Stimulated activated CD4-positive, alpha-beta T cell treated with anti-CD3 and anti-CD28 coated beads, Interleukin-2, amount 100 ng/mL, for 48 hours (primary cell): ENCODE results near the gene ADAMTS12.
A peak's percentile ranks its signal among the peaks of the same experiment; 100 is the strongest.

Source experiments
- DNase-seq, 2 donors: peaks; one replicate each; pipeline ENCODE4 v3.0.0-alpha.2; 2020

The ADAMTS12 gene

DNA sequence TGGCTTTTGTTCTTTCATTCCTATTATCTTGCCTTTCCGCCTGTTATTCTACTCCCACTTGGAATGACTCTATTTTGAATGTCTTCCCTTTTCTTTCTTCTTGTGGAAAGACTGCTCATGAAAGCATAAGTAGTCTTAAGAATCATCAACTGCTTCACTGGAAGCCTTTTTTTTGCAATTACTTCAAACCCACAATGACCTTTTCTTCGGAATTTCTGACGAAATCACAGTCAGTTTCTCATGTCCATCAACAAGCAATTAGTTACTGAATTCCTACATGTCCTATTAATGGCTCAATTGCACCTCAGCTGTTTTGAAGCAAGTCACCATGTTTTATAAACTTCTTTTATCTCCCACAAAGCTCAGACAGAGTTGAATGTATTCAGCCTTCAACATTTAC, 254.8 kb downstream of the ADAMTS12 start:
- no peak for DNase-seq

DNA sequence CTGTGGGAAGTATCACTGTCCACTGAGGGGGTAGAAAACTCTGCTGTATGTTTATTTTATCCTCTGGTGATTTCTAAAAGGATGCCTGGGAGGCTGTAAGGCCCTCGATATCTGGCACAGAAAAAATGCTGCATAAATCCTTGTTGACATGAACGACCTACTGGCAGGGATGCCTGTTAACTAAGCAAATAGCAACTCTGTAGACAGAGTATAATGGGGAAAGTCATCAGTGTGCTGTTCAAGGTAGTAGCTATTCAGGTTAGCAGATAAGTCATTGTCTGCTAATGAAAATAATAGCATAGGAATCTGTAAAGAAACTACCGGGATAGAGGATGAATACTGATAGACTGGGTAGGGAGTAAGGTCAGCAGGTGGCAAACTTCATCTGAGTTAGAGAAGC, 256.2 kb downstream of the ADAMTS12 start:
- DNase-seq = no peak

DNA sequence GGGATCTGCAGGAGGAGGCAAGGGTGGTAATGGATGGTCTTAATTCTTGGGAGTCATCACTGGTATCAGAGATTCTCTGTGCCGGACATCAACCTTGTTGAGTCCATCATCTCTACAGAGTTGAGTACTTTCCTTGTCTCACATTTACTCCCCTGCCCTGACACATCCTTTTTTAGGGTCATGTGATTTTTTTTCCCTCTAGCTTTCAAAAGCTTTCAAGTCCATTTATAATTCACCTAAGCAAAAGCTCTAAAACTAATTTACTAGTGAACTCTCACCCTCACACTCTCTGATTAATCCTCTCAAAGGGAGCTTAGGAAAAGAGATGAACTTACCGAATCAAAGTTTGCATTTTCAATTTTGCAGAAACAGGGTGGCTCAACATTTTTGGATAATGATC, 258.1 kb downstream of the ADAMTS12 start:
- no peak for DNase-seq

DNA sequence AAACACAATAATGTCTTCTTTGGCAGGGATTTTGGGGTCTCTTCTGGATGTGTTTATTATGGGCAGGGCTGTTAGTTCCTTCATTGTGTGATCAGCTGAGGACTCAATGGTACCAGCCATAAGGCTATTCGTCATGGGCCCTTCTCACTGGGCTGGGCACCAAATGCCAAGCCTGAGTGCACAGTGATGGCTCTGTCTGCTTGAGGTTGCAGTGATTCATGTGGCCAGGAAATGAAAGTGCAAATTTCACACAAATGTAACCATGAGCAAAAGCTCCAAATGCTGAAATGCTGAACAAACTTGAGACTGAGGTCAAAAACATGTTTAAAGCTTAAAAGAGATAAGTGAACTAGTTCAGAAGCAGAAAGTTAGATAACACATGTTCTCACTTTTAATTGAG, 260.0 kb downstream of the ADAMTS12 start:
- DNase-seq = no peak

DNA sequence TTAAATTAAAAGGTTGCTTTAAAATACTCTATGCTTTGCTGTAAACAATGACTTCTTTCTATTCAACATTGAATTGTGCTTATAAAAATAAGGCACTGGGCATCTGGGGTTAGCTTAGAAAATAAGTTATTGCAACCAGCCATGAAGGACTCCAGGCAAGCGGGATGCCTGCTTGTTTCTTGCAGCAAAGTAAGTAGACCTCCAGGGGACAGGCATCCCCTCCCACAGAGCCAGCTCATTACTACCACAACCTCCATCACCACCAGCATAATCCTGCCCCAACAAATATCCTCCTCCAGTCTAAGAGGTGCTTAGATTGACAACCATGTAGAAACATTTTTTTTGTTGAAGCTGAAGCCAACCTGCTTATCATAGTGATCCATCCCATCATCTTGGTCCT, 260.7 kb downstream of the ADAMTS12 start:
- no peak for DNase-seq

DNA sequence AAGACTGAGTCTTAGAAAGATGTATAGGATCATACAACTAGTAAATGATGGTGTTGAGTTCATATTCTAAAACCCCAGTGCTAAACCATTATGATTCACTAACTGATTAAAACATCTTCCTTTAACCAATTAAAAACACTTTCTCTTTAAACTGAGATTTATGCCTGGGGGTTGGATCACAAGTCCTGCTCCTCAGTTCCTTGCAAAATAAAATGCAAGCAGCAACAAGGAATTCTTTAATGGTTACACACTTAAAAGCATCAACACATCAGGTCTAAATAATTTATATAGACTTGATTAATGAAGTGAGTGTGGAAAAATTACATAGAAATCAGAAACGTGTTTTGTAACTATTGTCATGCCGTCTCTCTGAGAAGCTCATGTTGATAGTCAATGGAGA, 261.8 kb downstream of the ADAMTS12 start:
- no peak for DNase-seq

DNA sequence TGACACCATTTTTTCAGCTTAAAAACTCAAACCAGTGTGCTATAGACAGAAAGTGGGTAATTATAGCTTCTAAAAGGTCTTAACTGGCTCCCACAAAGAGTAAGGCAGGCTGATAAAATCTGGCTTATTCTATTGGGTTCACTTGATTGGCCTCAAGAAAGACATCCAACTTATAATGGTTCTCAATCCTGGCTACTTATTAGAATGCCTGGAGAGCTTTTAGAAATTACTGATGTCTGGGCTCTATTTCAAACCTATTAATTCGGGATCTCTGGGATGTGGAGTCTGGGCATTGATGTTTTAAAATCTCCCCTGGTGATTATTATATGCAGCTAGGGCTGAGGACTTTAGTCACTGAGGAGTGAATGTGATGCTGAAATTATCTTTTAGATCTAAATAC, 263.0 kb downstream of the ADAMTS12 start:
- DNase-seq = no peak

DNA sequence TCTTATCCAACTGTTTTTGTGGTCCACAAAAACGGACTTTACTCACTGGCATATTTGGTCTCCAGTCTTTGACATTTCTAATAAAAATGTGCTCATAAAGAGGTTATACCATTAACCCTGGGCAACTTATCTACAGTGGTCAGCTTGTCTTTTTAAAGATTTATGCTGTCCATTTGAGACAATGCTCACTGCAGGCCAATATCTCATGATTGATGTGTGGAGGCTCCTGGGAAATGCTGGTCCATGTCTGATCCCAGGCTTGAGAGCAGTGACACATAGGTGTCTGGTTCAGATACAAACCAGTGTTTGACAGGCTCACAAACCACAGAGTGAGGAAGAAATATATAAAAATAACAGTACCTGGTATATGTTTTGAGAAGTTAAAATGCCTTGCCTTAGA, 270.3 kb downstream of the ADAMTS12 start:
- no peak for DNase-seq

DNA sequence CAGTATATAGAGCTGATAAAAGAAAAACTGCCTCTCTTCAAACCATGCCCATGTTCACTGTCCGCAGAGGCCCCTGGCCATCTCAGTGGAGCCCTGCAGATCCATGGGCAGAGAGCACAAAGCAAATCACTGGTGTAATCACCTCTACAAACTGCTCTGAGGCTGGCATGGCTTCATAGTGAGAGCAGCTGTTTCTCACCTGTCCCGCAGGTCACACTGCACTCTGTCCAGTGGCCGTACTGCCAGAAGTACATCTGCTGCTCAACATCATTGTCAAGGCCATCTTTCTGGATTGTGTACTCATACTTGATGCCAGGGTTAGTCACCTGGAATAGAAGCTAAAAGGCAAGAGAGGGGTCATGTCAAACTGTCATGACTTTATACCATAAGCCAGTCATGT, 277.8 kb downstream of the ADAMTS12 start:
- DNase-seq = no peak

DNA sequence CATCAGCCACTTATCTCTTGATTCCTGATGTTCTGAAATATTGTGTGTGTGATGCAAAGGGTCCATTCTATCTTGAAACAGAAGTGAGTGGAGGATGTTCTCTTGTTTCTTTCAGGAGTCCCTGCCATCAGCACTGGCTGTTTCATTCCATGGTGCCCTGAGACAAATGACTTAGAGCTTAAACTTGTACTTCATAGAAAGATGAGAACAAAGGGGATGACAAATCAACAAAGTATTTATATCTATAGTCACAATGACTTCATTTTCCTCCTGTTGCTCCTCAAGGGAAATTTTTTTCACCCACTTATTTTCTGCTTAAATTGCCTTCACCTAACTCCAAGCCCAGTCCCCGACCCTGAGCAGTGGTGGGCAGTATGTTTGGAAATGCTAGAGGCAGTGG, 279.4 kb downstream of the ADAMTS12 start:
- DNase-seq = no peak

DNA sequence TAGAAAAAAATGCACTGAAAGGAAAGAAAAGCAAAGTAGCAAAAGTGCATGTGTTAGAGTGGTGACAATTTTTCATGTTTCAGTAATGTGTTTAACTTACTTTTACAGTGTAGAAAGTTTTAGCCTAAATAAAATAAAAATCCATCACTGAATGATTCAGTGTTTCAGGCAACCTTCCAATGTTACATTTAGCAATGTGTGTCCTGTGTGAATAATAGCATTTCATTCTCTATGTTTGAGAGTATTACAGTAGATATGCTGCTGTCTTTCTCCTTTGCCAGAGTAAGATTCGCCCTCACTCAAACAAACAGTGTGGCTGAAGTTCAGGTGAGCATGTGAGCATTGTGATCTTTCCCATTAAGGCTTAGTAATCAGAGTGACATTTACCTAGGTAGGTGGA, 279.9 kb downstream of the ADAMTS12 start:
- no peak for DNase-seq

DNA sequence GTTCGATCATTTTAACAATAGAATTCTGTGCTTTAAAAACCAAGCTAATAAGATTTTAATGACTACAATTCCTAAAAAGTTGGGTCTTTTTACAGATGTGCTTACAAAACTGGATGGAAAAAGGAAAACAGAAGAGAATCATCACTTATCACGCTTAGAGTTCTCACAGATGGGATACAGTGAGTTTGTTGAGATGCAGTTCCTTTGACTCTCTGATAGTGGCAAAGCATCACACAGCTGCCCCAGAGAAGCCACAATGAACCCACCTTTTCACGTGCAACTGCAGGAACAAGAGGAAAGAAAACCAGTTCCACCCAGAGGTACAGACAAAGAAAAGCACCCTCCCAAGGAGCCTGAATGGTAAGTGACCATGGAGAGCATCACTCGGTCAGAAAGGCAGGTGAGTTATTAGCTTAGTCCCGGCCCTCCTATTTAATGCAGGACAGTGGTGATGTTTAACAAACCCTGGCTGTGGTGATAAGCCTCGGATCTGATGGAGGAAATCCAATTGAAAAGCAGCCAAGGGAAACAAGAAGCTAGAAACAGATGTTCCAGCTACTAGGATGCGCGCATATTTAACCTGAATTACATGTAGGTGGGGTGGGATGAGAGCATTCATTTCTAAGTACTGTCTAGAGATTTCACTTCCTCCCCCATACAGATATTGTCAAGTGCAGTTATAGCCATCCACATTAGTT, 283.3 kb downstream of the ADAMTS12 start:
- no peak for DNase-seq

DNA sequence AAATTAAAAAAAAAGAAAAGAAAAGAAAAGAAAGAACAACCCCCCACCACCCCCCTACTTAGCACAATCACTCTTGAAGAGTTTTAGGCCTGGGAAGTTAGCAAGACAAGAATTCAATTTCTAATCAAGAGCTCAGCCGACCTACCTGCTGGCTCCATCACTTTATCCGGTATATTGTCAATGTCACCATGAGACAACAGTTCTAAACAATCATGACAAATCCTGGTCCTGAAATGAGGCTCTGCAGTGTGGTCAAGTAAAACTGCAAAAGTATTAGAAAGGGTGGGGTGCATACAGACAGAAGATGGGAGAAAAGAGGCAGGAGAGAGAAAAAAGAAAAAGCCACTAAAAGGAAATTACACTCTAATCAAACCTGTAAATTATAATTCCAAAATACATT, 287.3 kb downstream of the ADAMTS12 start:
- no peak for DNase-seq

DNA sequence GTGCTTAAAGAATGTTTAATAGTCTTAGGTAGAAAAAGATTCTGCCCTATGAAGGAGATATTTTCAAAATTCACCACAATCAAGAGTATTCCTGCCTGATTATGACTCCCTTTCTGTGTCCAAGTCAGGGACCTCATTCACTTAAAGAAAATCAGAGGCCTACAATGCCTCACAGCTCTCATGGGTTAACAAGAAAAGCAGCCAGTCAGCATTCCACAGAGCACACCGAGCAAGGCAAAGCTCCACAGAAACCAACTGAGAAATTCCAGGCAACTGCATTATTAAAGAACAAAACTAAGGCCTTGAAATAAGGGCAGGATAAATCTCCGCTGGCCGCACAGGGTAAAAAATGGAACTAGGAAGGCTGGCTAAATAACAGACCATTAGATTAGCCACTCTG, 289.9 kb downstream of the ADAMTS12 start:
- DNase-seq = no peak

DNA sequence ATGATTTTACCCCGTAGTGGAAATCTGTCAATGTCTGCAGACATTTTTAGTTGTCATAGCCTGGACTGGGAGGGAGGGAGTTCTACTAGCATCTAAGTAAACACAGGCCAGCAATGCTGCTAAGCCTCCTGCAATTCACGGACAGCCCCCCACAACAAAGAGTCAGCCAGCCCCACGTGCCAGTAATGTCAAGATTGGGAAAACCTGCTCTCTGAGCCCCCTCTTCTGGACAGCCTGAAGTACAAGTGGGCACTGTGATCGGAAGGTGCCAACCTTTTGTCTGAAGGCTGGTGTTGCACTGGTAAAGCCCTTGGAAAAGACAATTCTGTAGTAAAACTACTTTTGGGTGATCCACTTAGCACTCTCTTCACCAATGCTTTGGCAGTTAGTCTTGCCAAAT, 296.5 kb downstream of the ADAMTS12 start:
- no peak for DNase-seq

DNA sequence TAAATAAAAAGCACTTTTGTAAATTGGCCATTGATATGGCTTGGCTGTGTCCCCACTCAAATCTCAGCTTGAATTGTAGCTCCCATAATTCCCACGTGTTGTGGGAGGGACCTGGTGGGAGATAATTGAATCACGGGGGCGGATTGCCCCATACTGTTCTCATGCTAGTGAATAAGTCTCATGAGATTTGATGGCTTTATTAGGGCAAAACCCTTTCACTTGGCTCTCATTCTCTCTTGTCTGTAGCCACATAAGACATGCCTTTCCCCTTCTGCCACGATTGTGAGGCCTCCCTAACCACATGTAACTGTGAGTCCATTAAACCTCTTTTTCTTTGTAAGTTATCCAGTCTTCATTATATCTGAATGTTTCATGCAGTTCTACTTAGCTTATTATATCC, 297.8 kb downstream of the ADAMTS12 start:
- DNase-seq = no peak

DNA sequence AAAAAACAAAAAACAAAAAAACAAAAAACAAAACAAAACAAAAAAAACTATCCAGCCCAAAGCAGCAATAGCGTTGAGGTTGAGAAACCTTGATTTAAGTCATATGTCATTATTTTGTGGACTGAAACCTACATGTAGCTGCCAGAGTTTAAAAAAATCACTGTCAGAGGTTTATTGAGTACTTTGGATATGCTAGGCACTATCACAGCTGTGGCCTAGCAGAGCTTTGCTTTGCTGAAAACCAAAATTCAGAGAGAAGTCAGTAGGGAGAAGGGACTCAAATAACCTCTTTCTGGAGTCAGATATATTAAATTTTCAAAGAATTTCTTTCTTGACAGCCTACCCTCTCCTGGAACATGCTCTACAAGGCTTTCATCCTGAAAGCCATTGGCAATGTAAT, 299.5 kb downstream of the ADAMTS12 start:
- DNase-seq = no peak

DNA sequence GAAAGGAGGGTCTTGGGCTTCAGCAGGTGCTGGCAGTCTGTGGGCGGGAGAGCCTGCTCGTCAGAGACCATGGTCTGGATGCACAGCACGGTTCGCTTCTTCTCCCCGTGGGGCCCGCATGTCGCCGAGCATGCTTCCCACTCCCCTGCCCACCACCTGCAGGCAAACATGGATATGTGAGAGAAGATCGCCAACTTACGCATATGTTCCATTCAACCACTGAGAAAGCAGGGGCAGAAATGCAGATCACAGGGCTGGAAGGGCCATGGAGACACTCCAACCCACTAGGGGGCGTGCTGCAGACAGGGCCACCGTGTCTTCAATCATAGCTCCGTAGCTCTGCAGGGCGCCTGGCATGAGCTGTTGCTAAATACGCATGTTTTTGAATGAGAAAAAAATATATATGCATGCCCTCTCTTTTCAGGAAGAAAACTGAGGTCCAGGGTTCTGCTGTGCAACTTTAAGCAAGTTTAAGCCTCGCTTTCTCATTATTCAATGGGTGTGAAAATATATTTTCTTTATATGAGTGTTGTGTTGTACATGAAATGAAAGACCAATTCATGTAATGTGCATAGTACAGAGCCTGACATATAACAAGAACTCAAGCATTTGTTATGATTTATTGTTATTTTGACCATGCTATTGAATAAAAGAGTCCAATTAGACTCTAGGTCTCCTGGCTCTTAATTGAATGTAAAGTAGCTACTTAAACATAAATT, 303.0 kb downstream of the ADAMTS12 start:
- peak; percentile 33 to 56 for DNase-seq

DNA sequence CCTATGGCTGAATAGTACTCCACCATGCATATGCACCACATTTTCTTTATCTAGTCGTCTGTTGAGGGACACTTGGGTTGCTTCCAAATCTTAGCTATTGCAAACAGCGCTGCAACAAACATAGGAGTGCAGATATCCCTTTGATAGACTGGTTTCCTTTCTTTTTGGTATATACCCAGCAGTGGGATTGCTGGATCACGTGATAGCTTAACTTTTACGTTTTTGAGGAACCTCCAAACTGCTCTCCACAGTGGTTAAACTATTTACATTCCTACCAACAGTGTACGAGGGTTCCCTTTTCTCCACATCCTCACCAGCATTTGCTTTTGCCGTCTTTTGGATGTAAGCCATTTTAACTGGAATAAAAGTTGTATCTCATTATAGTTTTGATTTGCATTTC, 308.5 kb downstream of the ADAMTS12 start:
- DNase-seq = no peak

DNA sequence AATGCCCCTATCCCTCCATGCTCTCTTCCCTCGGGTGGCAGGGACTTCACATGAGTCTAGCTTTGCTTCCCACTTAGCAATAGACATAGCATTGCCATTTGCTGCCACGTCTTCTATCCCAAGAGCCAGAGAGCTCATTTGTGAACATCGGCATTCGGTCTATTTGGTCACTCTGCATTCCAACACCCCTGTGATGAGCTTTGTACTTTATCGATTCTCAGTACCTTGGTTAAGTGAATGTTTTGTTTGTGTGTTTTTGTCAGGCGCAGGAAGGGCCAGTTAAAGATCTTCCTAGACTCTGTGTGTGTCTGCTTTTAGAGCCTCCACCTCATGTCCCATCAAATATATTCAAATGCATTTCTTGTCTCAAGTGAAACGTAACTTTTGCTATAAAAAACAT, 309.4 kb downstream of the ADAMTS12 start:
- DNase-seq = no peak

DNA sequence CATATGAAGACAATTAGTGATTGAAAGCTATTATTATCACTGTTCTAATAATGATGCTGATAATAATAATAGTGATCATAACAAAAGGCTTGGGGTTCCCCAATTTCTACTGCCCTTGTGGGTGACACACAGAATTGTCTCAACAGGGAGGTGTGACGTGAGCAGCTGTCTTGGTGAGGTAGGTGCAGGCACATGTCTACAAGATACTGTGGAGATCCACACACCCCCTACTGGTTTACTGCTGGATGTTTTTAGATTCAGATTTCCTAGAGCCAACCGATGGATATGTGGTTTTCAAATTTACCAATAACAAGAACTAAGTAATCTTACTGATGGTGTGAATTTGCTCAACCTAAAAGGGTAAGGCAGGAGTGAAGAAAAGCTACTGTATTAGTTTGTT, 312.0 kb downstream of the ADAMTS12 start:
- DNase-seq = no peak

DNA sequence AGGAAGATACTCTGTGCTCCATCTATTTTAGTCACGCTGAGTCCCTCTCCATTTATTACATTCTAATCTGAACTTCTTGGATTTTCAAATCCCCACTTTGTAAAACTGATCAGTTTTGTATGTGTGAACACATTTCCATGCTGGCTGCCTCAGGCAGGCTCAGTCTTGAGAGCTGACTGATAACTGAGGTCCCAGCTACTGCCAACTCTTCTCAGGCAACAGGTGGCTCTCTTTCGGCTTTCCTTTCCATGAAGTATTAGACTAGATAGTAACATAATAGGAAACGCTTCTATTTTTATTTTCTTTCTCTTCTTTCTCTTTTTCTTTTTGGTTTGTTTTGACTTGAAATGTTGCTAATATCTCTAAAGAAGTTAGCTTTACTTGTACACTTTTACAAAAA, 312.6 kb downstream of the ADAMTS12 start:
- DNase-seq = no peak

DNA sequence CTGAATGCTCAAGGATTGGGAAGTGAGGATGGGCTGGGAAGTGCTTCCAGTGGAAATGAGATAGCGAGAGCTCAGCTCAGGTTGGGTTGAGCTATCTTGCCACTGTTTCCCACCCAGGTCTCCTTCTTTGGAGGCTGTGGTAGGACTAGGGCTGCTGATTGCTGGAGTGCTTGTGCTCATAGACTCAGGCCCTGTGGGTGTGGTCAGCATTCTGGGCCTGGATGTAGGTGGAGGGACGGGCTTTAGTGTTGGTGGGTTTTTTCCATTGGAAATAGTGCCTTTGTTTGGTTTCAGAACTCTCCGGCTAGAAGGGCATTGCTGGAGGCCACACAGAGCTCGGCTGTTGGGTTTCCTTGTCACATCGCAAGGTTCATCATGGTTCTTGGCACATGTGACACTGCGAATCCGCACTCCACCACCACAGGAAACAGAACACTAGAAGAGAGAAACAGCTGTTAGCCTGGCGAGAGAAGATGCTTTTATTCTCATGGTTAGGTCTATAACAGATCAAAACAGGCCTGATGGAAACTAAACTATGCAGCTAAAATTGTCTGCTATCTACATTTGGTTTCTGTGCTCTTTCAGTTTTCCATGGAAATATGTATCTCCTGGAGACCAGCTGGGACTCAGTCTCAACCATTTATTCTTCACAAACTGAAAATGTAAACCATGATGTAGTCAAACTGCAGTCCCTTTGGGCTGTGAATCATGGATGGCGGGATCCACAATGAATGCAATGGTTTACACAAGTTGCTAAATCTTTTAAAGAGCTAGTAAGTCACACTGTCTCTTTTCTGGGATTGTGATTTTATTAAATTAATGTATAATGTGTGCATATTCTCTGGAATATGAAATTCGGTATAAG, 314.8 kb downstream of the ADAMTS12 start:
- DNase-seq = no peak

DNA sequence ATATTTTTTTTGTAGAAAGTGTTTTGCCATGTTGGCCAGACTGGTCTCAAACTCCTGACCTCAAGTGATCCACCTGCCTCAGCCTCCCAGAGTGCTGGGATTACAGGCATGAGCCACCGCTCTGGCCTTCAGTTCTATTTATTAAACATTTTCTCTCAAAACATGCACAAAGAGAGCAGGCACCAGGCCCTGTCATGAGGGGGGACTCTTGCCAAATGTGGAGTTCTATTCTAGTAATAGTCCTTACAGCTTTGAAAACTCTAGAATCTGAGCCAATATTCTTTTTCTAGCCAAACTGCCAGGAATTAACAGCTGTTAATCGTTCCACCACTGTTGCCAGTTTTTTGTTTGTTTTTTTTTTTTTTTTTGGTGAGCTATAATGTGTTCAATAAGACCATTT, 326.5 kb downstream of the ADAMTS12 start:
- no peak for DNase-seq
